HG03565 (cell line): Measurements from ENCODE around the gene ZSCAN31.
"Not testable (repeated sequence)": the region's sequence is repeated elsewhere in the genome, so short reads cannot be mapped to it uniquely, and the experiment has no call there.

ENCODE experiments used
- ATAC-seq: cut with Tn5 transposase; IDR thresholded peaks from one replicate; pipeline ENCODE4 v1.9.1; 2021; ENCODE audit warnings: mild to moderate bottlenecking, moderate library complexity; ENCODE audit not compliant: unreplicated experiment

The ZSCAN31 gene

DNA sequence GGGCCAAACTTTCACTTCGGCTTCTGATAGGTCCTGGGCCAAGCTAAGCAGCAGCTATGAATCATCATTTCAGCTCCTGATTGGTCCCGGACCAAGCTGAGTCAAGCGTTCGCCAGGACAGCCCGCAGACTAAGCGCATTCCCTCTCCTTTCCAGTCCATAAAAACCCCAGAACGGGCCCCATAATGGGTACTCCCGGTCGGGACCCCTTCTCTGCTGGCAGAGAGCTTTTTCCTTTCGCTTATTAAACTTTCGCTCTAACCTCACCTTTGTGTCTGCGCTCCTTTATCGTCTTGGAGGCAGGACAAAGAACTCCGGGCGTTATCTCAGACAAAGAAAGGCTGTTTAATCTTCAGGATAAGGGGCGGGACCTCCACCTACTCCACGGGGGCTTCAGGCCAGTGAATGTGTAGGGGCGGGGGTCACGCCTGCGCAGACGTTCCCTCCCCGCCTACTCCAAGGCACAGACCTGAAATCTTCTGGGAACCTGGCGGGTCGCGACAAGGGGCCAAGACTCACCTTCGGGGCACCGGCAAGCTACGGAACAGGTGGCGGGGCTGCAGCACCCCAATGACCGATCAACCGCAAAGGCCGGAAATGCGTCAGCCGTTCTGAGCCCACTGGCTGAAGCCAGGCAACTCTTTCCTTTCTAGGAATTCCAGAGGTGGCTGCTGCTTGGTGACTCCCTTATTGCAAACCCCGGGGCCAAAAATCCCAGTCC is at the start of gene ZSCAN31:
TSS of gene ZSCAN31 (minus strand) at position 585 of the 720 bp plus-strand sequence. CDS start 6,465 bp downstream, outside the sequence.
- peak; percentile 73 for ATAC-seq

DNA sequence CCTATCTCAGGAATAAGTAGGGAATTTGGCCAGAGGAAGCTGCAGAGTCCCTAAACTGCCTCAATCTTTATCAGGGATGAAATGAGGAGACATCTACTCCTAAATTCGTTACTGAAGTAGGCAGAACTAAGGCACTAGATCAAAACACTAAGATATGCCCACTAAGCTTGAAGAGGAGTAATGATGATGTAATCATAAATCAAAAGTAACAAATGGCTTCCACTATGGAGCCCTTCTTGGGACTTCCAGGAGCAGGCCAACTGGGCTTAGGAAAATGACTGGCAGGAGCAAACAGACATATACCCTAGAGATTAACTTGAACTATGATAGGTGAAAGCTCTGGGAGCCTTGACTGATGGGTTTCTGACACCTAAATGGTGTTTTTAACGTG is 48.2 kb upstream of the ZSCAN31 start:
- no peak for ATAC-seq

DNA sequence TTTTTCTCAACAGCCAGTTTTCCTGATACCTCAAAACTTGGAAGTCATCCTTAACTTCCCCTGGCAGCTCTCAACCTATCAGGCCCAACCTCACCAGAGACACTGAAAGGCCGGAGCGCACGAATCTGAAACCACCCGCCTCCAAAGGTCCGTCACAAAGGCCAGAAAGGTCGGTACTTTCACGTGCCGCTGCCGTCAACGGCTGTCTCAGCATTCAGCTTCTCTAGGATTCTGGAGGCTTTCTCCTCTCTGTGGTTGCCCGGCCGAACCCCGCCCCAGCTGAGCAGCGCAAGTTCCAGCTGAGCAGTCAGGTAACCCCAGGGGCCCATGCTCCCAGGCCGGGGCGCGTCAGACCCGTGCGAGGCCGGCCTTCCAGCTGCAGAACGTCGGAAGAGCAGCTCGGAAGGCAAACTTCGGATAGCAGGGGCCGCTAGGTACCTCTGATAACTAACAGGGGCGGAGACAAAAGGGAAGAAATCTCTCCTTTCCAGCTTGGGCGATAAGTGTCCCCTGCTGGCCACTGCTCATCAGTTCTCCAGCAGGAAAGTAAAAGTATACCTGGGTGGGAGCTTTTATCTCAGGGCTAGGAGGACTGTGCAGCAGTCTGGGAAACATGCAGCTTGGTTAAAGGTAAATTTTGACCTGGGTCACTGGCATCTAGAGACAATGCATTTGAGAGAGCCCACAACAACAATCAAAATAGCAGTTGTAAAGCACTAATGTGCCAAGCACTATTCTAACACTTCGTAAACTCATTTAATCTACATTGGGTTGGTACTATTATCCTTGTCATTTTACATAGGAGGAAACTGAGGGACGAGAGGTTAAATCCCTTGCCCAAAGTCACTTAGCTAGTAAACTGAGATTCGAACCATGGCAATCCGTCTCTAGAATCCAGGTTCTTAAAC is 47.5 kb upstream of the ZSCAN31 start:
- ATAC-seq = peak; percentile 82

DNA sequence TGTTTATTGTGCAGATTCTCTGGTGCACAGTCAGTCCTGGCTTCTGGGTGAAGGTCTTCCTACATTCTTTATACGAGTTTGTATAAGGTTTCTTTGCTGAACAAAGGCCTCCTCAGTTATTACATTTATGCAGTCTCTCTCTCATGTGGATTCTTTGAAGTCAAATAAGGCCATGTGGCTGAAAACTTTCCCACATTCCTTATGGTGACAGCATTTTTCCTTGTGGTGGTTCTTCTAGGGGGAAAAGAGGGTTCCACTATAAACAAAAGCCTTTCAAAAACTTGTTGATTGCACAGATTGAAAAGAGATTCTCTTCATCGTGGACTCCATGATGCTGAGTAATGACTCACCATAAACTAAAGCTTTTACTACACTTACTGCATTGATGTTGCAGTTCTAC is 44.4 kb upstream of the ZSCAN31 start:
- no peak for ATAC-seq

DNA sequence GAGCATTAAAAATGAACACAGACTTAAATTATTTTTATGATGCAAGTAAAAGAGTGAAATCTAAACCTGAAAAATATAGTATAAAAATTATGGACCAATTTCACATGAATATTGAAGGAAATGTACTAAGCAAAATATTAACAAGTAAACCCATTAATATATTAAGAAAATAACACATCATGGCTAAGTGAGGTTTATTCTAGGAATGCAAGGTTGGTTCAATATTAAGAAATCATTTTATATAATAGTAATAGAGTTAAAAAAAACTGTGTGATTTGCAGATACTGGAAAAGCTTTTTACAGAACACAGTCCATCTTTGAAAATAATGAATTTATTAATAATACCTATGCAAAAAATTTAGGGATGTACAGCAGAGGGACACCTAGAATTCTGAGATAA is 42.7 kb upstream of the ZSCAN31 start:
- ATAC-seq = no peak

DNA sequence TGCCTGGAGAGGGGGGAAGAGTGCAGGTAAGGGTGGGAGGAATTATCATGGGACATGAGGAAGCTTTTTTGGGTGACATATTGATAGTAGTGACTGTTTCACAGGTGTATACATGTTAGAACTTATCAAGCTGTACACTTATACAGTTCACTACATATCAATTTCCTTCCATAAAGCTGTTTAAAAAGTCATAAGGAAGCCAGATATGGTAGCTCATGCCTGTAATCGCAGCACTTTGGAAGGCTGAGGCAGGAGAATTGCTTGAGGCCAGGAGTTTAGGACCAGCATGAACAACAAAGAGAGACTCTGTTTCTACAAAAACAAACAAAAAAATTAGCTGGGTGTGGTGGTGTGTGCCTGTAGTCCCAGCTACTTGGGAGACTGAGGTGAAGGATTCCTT is 41.9 kb upstream of the ZSCAN31 start:
- ATAC-seq = no peak

DNA sequence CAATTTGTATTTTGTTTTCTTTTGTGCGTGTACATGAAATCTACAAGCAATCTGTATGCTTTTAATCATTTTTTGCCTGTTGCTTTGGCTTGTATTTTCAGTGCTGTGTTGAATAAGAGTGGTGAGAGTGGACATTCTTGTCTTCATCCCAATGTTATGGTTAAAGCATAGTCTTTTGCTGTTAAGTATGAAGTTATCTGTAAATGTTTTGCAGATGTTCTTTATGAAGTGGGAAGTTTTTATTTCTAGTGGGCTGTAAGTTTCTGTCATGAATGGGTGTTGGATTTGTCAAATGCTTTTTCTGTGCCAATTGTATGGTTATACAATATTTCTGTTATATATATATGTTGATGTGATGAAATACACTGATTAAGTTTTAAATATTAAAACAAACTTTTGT is 38.0 kb upstream of the ZSCAN31 start:
- no peak for ATAC-seq

DNA sequence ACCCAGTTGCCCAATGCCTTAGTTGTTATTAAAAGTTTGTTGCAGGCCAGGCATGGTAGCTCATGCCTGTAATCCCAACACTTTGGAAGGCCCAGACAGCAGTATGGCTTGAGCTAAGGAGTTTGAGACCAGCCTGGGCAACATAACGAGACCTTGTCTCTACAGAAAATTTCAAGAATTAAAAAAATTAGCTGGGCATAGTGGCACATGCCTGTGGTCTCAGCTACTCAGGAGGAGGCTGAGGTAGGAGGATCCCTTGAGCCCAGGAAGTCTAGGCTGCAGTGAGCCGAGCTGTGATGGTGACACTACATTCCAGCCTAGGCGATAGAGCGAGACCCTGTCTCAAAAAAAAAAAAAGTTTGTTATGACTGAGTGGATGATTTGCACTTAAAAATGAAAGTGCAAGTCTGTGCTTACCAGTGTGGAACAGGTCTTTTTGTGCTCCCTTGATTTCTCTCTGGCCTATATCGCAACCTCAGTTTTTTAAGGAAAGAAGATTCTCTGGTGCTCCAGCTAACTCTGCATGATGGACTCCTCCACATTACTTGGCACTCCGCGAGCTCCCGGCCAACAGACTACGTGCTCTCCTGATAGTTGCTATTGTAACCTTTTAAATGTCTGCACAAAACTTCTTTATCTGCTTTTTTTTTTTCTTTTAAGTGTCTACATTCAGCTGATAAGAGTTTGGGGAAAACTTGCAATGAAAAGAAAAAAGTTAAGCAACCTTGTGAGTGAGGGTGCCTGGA is 35.9 kb upstream of the ZSCAN31 start:
- ATAC-seq = peak; percentile 60

DNA sequence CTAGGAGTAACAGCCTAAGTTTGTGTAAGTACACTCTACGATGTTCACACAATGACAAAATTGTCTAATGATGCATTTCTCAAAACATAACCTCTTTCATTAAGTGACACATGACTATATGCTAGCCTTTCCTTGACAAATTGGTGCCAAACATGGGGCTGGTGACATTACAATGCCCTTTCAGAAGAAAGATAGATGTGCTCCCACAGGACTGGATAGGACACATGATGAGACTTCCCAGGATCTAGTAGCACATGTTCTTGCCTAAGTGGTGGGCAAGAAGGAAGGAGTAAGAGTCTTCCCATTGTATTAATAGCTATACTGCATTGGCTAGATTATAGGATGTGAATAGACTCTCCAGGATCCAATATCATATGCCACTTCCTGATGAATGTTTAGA is 35.3 kb upstream of the ZSCAN31 start:
- no peak for ATAC-seq

DNA sequence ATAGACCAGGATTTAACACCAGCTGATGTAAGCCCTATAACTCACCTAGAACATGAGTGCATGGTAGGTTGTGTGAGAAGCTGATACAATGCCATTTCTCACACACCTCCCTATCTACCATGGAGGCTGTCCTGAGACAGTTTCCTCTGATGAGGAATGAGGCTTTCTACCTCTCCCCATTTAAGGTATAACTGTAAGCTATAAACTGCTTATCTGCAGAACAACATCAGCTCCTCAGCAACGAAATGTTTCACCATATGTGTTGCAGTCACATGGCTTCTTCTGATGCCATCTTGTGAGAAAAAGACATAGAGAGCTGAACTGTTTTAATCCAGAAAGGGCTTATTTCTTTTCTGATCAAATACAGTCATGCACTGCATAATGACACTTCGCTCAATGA is 34.5 kb upstream of the ZSCAN31 start:
- no peak for ATAC-seq

DNA sequence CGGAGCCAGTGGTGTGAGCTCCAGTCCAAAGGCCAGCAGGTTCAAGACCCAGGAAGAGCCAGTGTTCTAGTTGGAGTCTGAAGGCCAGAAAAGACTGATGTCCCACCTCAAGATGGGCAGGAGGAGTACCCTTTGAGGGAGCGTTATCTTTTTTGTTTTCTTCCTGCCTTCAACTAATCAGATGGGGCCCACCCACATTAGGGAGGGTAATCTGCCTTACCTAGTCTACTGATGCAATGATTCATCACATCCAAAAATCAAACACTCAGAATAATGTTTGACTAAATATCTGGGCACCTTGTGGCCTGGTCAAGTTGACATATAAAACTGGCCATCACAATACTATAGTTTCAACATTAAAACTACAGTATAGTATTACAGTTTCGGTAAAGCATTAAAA is 33.5 kb upstream of the ZSCAN31 start:
- no peak for ATAC-seq

DNA sequence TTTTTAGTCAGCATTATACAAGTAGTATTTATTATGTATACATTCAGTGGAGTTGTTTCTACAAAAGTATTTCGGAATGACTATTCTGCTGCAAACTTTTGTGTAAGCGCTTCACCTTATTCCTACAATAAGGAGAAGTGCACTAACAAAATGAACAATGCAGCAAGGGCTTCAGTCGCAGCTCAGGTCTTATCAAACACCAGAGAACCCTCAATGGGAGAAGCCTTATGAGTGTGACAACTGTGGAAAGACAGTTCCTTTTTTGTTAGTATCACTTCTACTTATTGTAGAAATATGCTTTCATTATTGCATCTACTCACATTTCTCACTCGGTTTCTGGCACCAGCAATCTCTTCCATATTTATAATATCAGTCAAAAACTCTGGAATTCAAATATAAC is 32.6 kb upstream of the ZSCAN31 start:
- ATAC-seq = peak; percentile 57

DNA sequence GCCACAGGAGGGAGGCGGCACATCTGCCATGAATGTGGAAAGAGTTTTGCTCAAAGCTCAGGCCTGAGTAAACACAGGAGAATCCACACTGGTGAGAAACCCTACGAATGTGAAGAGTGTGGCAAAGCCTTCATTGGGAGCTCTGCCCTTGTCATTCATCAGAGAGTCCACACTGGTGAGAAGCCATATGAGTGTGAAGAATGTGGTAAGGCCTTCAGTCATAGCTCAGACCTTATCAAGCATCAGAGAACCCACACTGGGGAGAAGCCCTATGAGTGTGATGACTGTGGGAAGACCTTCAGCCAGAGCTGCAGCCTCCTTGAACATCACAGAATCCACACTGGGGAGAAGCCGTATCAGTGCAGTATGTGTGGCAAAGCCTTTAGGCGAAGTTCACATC is 29.6 kb upstream of the ZSCAN31 start:
- ATAC-seq = not testable (repeated sequence)

DNA sequence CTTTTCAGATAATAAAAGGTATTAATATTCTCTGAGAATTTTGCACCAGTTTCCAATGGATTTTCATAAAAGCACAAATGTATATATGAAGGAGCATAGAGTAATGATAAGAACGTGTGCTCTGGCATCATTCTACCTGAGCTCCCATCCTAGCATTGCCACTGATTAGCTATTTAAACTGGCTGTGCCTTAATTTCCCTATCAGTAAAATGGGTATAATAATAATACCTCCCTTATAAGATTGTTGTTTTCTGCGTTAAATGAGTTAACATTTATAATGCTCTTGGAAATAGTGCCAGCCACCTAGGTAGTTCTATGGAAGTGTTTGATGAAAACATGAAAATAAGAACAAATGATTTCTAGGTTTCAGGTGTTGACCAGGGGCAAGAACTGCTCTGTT is 25.0 kb upstream of the ZSCAN31 start:
- ATAC-seq = no peak

DNA sequence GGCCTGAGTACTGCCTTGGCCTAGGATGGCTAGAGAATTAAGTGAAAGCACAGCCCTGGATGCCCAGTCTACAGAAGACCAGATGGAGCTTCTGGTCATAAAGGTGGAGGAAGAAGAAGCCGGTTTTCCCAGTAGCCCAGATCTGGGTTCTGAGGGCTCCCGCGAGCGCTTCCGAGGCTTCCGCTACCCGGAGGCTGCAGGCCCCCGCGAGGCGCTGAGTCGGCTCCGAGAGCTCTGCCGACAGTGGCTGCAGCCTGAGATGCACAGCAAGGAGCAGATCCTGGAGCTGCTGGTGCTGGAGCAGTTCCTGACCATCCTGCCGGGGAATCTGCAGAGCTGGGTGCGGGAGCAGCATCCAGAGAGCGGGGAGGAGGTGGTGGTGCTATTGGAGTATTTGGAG is 23.6 kb upstream of the ZSCAN31 start:
- ATAC-seq = not testable (repeated sequence)

DNA sequence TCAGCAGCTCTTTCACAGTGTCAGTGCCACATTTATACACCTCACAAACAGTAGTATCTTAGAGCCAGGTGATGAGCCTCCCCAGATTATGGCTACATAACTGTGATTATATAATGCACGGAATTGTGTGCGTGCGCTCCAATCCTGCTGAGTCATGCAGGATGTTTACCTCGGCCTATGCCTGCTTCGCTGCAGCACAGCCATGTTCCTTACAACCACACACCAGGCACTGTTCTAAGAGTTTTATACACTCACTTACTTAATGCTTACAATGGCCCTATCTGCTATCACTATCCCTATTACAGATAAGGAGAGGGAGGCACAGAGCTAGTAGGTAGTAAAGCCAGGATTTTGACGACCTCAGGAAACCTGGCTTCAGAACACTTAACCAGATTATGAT is 21.1 kb upstream of the ZSCAN31 start:
- no peak for ATAC-seq

DNA sequence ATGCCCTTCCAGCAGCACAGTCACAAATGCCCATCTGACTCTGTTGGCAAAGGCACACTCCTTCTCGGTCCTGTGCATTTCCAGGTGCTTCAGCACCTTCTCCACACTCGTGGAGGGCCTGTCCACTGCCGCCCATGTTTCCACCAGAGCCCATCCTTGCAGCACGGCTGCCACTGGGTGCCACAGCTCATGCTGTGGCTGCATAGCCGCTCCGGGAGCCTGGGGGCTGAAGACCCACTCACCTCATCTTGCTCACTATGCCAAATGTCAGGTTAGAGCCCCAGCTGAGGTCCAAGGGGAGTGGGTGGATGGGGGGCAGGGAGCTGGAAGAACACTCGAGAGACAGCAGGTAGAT is 20.7 kb upstream of the ZSCAN31 start:
- no peak for ATAC-seq

DNA sequence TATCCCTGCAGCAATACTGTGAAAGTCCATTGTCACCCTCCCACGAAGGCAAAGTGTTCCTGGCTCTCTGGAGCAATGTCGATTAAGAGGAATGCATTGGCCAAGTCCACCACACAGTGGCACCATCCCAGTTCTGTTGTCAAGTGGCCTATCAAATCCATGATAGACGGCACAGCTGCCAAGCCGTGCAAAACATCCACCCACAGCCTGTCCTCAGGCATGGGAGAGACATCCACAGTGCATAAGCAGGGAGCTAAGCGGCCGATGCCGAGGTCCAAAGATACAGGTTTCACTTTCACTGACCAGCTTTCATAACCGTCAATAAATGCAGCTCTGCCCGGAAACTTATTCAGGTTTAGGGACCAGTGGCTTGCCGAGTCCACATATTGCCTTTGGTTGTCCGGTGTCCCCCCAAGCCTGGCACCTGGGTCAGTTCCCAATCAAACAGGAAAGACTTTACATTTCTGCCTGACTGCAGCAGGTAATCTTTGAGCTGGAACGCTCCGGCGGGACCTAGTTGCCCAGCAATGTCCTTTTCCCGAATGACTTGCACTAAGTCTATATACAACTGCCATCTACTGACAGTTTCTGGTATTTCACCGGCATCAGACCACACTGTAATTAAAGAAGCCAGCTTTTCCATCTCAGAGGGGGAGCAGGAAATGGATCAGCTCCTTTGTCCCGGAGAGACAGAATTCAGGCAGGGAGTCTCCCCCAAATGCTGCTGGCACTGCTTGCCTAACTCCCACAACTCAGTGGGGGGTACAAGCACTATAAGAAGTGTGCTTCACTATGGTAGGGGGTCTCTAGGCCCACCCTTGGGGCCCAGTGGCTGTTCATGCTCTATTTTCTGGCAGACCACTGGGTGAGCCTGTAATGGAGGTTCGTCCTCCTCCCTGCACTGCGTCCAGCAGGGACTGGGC is 20.1 kb upstream of the ZSCAN31 start:
- peak; percentile 47 for ATAC-seq

DNA sequence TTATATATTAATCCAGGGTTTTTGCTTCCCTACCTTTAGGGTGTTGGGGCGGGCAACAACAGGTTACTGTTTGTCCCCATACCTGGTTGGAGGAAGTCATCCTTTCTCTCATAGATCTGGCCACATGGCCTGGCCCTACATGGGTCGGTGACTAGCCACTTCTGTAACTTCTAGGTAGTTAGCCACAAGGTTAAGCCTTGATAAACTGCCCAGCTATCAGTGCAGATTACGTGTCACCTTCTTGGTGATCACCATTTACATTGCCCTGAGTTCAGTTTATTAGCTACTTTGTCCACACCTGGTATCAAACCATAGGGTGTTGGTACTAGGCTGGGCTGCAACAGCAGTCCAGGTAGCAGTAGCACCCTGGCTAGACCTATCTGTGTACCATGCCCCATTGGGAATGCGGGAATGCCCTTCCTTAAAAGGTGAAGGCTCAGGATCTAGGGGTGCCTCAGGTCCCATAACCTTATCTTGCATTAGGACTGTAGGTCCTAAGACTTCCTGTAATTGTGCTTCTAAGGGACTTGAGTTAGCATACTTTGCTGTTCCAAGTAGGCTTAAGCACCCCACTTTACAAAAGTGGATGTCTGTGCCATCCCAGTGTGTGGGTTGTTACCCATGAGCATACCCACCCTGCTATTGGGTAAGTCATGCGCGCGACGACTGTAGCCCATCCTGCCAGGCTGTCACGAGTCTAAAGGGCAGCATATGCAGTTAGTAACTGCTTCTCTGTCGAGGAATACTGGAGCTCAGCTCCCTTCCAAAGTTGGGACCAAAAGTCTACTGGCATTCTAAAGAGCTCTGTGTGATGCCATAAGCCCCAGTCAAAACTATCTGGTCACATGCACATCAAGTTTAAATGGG is 19.0 kb upstream of the ZSCAN31 start:
- ATAC-seq = no peak
